ENCODE results near the gene ALOX12B. TPM values are rescaled to one million over a fixed set of nuclear protein-coding genes. Genes with fewer than 3 reads are reported as not detected.

ALOX12B gene
- polyA plus RNA-seq, 1 of the 3 experiments (the other 2 are of a cell fraction), result 0.20 TPM

DNA sequence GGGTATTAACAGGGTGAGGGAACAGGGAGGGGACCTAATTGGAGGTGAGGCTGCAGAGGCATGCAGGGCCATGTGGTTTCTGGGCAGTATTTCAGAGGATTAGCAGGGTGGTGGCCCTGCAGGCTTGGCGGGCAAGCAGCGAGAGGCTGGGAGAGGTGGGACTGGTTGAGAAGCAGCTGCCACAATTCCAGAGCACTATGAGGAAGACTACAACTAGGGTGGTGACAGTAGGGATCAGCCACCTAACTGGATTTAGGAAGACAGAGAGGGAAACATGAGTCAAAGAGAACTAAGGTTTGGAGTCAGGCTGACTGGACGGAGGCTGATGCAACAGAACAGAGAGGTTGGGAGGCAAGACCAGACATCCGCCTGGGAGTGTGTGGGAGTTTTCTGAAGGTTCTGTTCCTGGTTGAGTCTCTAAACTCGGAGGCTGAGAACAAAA is 18.5 kb upstream of the ALOX12B start (continued):
- TF ChIP-seq RXRA (IDR thresholded peaks at IDR 0.05; ENCODE audit: borderline replicate concordance, low read depth), result no peak
- TF ChIP-seq, protein P1, sequence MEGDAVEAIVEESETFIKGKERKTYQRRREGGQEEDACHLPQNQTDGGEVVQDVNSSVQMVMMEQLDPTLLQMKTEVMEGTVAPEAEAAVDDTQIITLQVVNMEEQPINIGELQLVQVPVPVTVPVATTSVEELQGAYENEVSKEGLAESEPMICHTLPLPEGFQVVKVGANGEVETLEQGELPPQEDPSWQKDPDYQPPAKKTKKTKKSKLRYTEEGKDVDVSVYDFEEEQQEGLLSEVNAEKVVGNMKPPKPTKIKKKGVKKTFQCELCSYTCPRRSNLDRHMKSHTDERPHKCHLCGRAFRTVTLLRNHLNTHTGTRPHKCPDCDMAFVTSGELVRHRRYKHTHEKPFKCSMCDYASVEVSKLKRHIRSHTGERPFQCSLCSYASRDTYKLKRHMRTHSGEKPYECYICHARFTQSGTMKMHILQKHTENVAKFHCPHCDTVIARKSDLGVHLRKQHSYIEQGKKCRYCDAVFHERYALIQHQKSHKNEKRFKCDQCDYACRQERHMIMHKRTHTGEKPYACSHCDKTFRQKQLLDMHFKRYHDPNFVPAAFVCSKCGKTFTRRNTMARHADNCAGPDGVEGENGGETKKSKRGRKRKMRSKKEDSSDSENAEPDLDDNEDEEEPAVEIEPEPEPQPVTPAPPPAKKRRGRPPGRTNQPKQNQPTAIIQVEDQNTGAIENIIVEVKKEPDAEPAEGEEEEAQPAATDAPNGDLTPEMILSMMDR (IDR thresholded peaks at IDR 0.05), result no peak

DNA sequence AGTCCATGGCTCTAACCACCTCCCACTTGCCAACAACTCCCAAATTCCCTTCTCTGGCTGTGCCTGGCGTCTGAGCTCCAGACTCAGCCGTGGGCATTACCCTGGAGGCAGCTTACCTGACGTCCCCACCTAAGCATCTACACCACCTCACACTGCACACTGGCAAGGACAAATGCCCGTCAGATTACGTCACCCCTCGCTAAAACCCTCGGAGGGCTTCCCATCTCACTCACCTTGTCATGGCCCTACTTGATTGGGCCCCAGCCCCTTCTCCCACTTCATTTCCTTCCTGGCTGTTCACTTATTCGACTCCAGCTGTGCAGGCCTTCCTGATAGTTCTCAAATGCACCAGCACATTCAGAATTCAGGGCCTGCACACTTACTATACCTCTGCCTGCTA is 17.4 kb upstream of the ALOX12B start:
- TF ChIP-seq, protein P2, sequence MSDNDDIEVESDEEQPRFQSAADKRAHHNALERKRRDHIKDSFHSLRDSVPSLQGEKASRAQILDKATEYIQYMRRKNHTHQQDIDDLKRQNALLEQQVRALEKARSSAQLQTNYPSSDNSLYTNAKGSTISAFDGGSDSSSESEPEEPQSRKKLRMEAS (IDR thresholded peaks at IDR 0.05; ENCODE audit: low read depth), result no peak
- TF ChIP-seq TAF1 (IDR thresholded peaks at IDR 0.05; ENCODE audit: borderline replicate concordance, low read depth, low read length), result no peak
- TF ChIP-seq FOXJ3 (CRISPR knock-in tag; IDR thresholded peaks at IDR 0.05), result no peak
- no peak for TF ChIP-seq MXI1 (IDR thresholded peaks at IDR 0.05; ENCODE audit: low read depth, low read length)
- TF ChIP-seq, protein P1 (IDR thresholded peaks at IDR 0.05), result no peak
- TF ChIP-seq TCF12 (IDR thresholded peaks at IDR 0.05), result no peak
- TF ChIP-seq GABPA (IDR thresholded peaks at IDR 0.05; ENCODE audit: low read depth), result no peak
- TF ChIP-seq, protein P3, sequence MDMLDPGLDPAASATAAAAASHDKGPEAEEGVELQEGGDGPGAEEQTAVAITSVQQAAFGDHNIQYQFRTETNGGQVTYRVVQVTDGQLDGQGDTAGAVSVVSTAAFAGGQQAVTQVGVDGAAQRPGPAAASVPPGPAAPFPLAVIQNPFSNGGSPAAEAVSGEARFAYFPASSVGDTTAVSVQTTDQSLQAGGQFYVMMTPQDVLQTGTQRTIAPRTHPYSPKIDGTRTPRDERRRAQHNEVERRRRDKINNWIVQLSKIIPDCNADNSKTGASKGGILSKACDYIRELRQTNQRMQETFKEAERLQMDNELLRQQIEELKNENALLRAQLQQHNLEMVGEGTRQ (IDR thresholded peaks at IDR 0.05; ENCODE audit: borderline replicate concordance, low read depth, low read length), result no peak
- no peak for TF ChIP-seq RXRA (IDR thresholded peaks at IDR 0.05; ENCODE audit: borderline replicate concordance, low read depth)
- TF ChIP-seq, protein P4, sequence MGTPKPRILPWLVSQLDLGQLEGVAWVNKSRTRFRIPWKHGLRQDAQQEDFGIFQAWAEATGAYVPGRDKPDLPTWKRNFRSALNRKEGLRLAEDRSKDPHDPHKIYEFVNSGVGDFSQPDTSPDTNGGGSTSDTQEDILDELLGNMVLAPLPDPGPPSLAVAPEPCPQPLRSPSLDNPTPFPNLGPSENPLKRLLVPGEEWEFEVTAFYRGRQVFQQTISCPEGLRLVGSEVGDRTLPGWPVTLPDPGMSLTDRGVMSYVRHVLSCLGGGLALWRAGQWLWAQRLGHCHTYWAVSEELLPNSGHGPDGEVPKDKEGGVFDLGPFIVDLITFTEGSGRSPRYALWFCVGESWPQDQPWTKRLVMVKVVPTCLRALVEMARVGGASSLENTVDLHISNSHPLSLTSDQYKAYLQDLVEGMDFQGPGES (IDR thresholded peaks at IDR 0.05; ENCODE audit: low read depth, low read length), result no peak
- no peak for TF ChIP-seq RFX5 (IDR thresholded peaks at IDR 0.05; ENCODE audit: low read length)
- TF ChIP-seq, protein P5, sequence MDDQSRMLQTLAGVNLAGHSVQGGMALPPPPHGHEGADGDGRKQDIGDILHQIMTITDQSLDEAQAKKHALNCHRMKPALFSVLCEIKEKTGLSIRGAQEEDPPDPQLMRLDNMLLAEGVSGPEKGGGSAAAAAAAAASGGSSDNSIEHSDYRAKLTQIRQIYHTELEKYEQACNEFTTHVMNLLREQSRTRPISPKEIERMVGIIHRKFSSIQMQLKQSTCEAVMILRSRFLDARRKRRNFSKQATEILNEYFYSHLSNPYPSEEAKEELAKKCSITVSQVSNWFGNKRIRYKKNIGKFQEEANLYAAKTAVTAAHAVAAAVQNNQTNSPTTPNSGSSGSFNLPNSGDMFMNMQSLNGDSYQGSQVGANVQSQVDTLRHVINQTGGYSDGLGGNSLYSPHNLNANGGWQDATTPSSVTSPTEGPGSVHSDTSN (IDR thresholded peaks at IDR 0.05), result no peak
- no peak for TF ChIP-seq SMC3 (IDR thresholded peaks at IDR 0.05; ENCODE audit: low read depth, low read length)
- Histone ChIP-seq H3K79me2 (ENCODE audit: insufficient read depth) (no peaks in the 10 kb centered on the region), H3K9ac (no peak overlapping the region), H3K4me2 (no peak overlapping the region), H3K27ac (ENCODE audit: low read depth in 2 of 2, low read length in 1 of 2) (no peak overlapping the region), H3F3A (replicated peaks; ENCODE audit: insufficient read depth) (no peaks in the 10 kb centered on the region), H4K20me1 (ENCODE audit: insufficient read depth) (no peaks in the 10 kb centered on the region), H3K9me3 (no peaks in the 10 kb centered on the region), H3K36me3 (replicated peaks in 1 of 2; ENCODE audit: control insufficient read depth in 1 of 2, insufficient read depth in 2 of 2, low read length in 1 of 2) (no peaks in the 10 kb centered on the region), H3K9me2 (no peaks in the 10 kb centered on the region), H3K4me3 (ENCODE audit: low read depth in 2 of 2, low read length in 1 of 2) (no peak overlapping the region), H2AFZ (ENCODE audit: low read depth) (no peak overlapping the region), H3K27me3 (ENCODE audit: insufficient read depth) (no peaks in the 10 kb centered on the region), H3K4me1 (ENCODE audit: control insufficient read depth in 1 of 2, insufficient read depth in 2 of 2, low read depth in 1 of 2, low read length in 1 of 2) (no peaks in the 10 kb centered on the region)
- ChIA-PET CTCF (interaction anchor here (0.8 to 3.1 kb wide), 9 partner anchors 11 to 47 kb away, joined by 3 to 33 read pairs (median 6); no protein-coding TSS in a partner anchor), POLR2A (no interaction called here)
- 71% methylated on average over 8 of the region's 8 CpGs for WGBS (ENCODE audit: low lambda C conversion rate)
- DNase-seq, result no peak
